Trophoblast cell (in vitro differentiated cells and primary cell): ENCODE results near the gene ASGR2.

Experiments used
- DNase-seq, 2 donors: peaks; one replicate each; pipeline ENCODE4 v3.0.0-alpha.2; 2016
- H2AFZ ChIP-seq: 2 replicates; pipeline ENCODE4 v1.6.1; 2013; ENCODE audit warnings: low read length, moderate library complexity, mild to moderate bottlenecking; ENCODE audit not compliant: insufficient read depth, poor library complexity
- H2AK5ac ChIP-seq: 2 replicates; pipeline ENCODE4 v1.6.1; 2013; ENCODE audit warnings: mild to moderate bottlenecking, low read length
- H2BK120ac ChIP-seq: 2 replicates; pipeline ENCODE4 v1.6.1; 2013; ENCODE audit warnings: low read length, mild to moderate bottlenecking, moderate library complexity; ENCODE audit not compliant: insufficient read depth, poor library complexity
- H2BK12ac ChIP-seq: 2 replicates; pipeline ENCODE4 v1.6.1; 2013; ENCODE audit warnings: mild to moderate bottlenecking, low read length, moderate library complexity
- H2BK5ac ChIP-seq: 2 replicates; pipeline ENCODE4 v1.6.1; 2013; ENCODE audit warnings: low read length, low read depth, moderate library complexity, mild to moderate bottlenecking; ENCODE audit not compliant: poor library complexity
- H3K14ac ChIP-seq: 2 replicates; pipeline ENCODE4 v1.6.1; 2013; ENCODE audit warnings: mild to moderate bottlenecking, low read length
- H3K18ac ChIP-seq: 2 replicates; pipeline ENCODE4 v1.6.1; 2013; ENCODE audit warnings: mild to moderate bottlenecking, low read length
- H3K23ac ChIP-seq: 2 replicates; pipeline ENCODE4 v1.6.1; 2013; ENCODE audit warnings: low read length
- H3K27ac ChIP-seq: 2 replicates; pipeline ENCODE4 v1.5.1; 2013; ENCODE audit warnings: low read depth, mild to moderate bottlenecking, inconsistent platforms, low read length, moderate library complexity
- H3K27me3 ChIP-seq: 2 replicates; pipeline ENCODE4 v1.6.1; 2013; ENCODE audit warnings: inconsistent platforms, mild to moderate bottlenecking, low read length, moderate library complexity; ENCODE audit not compliant: insufficient read depth
- H3K36me3 ChIP-seq, 2 experiments: 1 replicate in 1 of 2; 2 replicates in 1 of 2; pipeline ENCODE4 v1.6.1; 2013; ENCODE audit warnings: low read length in 2 of 2, mild to moderate bottlenecking in 2 of 2, moderate library complexity in 1 of 2; ENCODE audit not compliant: insufficient read depth in 2 of 2, control insufficient read depth in 1 of 2
- H3K4ac ChIP-seq: 2 replicates; pipeline ENCODE4 v1.6.1; 2013; ENCODE audit warnings: low read depth, mild to moderate bottlenecking, low read length, moderate library complexity
- H3K4me1 ChIP-seq, 2 experiments: 1 replicate in 1 of 2; 2 replicates in 1 of 2; pipeline ENCODE4 v1.6.1; 2013; ENCODE audit warnings: low read length in 2 of 2, mild to moderate bottlenecking in 2 of 2, moderate library complexity in 1 of 2; ENCODE audit not compliant: insufficient read depth in 2 of 2, control insufficient read depth in 1 of 2
- H3K4me2 ChIP-seq: 2 replicates; pipeline ENCODE4 v1.6.1; 2013; ENCODE audit warnings: inconsistent platforms, mild to moderate bottlenecking, low read length, moderate library complexity
- H3K4me3 ChIP-seq: 2 replicates; pipeline ENCODE4 v1.5.1; 2013; ENCODE audit warnings: mild to moderate bottlenecking, low read depth, low read length, inconsistent platforms
- H3K79me1 ChIP-seq: one replicate; pipeline ENCODE4 v1.6.1; 2013; ENCODE audit warnings: low read length
- H3K79me2 ChIP-seq: 2 replicates; pipeline ENCODE4 v1.6.1; 2013; ENCODE audit warnings: low read length, mild to moderate bottlenecking; ENCODE audit not compliant: control insufficient read depth, insufficient read depth, poor library complexity
- H3K9ac ChIP-seq: 2 replicates; pipeline ENCODE4 v1.6.1; 2013; ENCODE audit warnings: mild to moderate bottlenecking, low read length
- H3K9me3 ChIP-seq: 2 replicates; pipeline ENCODE4 v1.6.1; 2013; ENCODE audit warnings: low read depth, mild to moderate bottlenecking, control low read depth, inconsistent platforms, low read length; ENCODE audit not compliant: insufficient read depth
- H4K12ac ChIP-seq: 2 replicates; pipeline ENCODE4 v1.6.1; 2013; ENCODE audit warnings: low read depth, mild to moderate bottlenecking, low read length, moderate library complexity
- H4K8ac ChIP-seq: 2 replicates; pipeline ENCODE4 v1.6.1; 2013; ENCODE audit warnings: low read depth, mild to moderate bottlenecking, low read length, moderate library complexity
- H4K91ac ChIP-seq: one replicate; pipeline ENCODE4 v1.6.1; 2013; ENCODE audit warnings: low read depth, mild to moderate bottlenecking, low read length, moderate library complexity
- WGBS: extraction: QIAGEN DNeasy Blood & Tissue Kit; methylation state at CpG from one replicate; pipeline ENCODE4 v1.1.7; 2013; ENCODE audit warnings: missing lambda C conversion rate; ENCODE audit not compliant: insufficient read length, insufficient coverage; ENCODE audit errors: extremely low coverage; 5-methylcytosine and 5-hydroxymethylcytosine counted together

Gene ASGR2

GRCh38 chr17:7109461-7110322 lies 4.9 kb downstream of the ASGR2 start:
- Histone ChIP-seq H2BK12ac (no peak overlapping the region), H3K23ac (no peak overlapping the region), H3K18ac (no peak overlapping the region), H3K4ac (no peak overlapping the region), H3K14ac (no peak overlapping the region), H4K12ac (no peak overlapping the region), H3K36me3 (no peaks in the 10 kb centered on the region), H3K79me1 (no peaks in the 10 kb centered on the region), H2BK120ac (no peak overlapping the region), H3K27ac (no peak overlapping the region), H4K91ac (no peak overlapping the region), H2BK5ac (no peak overlapping the region), H3K4me2 (no peak overlapping the region), H3K4me3 (peak overlapping the region; percentile 26), H2AK5ac (no peak overlapping the region), H3K79me2 (no peaks in the 10 kb centered on the region), H3K27me3 (no peaks in the 10 kb centered on the region), H4K8ac (no peak overlapping the region), H3K9me3 (peaks cover 8% of the 10 kb centered on the region), H2AFZ (no peak overlapping the region), H3K9ac (no peak overlapping the region), H3K4me1 (no peaks in the 10 kb centered on the region)
- WGBS = no CpG with 5 or more reads among the region's 10 CpGs
- no peak for DNase-seq

DNA sequence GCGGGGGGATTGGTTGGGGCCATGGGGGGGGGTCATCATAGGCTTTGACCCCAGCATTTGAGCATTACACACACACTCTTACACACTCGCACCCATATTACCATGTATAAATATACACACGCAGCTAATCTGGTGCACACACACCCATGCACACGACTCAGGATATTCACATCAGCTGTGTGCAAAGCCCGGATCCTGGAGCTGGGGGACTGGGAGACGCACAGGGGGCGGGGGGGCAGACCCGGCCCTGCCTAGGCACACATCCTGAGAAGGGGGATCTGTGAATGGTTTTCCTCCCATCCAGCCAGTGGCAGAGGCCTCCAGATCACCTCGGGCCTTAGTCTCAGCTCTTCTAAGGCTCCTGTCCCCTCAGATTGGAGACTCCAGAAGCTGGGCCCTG lies 5.6 kb downstream of the ASGR2 start:
- H3K4me2 ChIP-seq = no peak overlapping the region
- H4K8ac ChIP-seq = no peak overlapping the region
- no peak overlapping the region for H3K27ac ChIP-seq
- WGBS = no CpG with 5 or more reads among the region's 9 CpGs
- no peak for DNase-seq
- peaks cover 8% of the 10 kb centered on the region for H3K9me3 ChIP-seq
- no peak overlapping the region for H2AK5ac ChIP-seq
- no peaks in the 10 kb centered on the region for H3K79me1 ChIP-seq
- no peak overlapping the region for H3K9ac ChIP-seq
- no peaks in the 10 kb centered on the region for H3K27me3 ChIP-seq
- no peak overlapping the region for H3K14ac ChIP-seq
- no peak overlapping the region for H2BK12ac ChIP-seq
- H2AFZ ChIP-seq = no peak overlapping the region
- no peak overlapping the region for H4K12ac ChIP-seq
- H3K18ac ChIP-seq = no peak overlapping the region
- no peak overlapping the region for H4K91ac ChIP-seq
- H2BK120ac ChIP-seq = no peak overlapping the region
- H3K4ac ChIP-seq = no peak overlapping the region
- no peak overlapping the region for H3K23ac ChIP-seq
- no peaks in the 10 kb centered on the region for H3K4me1 ChIP-seq
- no peaks in the 10 kb centered on the region for H3K79me2 ChIP-seq
- H3K36me3 ChIP-seq = no peaks in the 10 kb centered on the region
- no peak overlapping the region for H3K4me3 ChIP-seq
- no peak overlapping the region for H2BK5ac ChIP-seq

DNA sequence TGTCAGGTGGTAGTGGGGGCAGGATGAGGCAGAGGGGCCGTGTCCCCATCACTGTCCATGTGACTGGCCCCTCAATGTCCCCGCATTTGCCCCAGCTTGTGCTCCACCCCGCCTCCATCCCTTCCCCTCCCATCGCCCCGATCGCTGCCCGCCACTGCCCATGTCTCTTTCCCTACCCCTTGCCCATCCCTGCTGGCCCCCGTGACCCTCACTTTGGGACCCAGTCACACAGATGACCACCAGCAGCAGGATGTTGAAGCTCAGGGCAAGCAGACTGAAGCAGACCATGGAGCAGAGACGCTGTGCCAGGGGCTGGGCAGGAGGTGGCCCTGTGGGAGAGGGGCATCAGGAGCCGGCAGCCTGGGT lies 6.1 kb downstream of the ASGR2 start:
- H3K14ac ChIP-seq = no peak overlapping the region
- no peaks in the 10 kb centered on the region for H3K79me1 ChIP-seq
- WGBS = no CpG with 5 or more reads among the region's 10 CpGs
- H2AFZ ChIP-seq = no peak overlapping the region
- H3K4me1 ChIP-seq = no peaks in the 10 kb centered on the region
- no peak for DNase-seq
- no peak overlapping the region for H2BK120ac ChIP-seq
- no peak overlapping the region for H3K18ac ChIP-seq
- H3K79me2 ChIP-seq = no peaks in the 10 kb centered on the region
- H4K12ac ChIP-seq = no peak overlapping the region
- no peak overlapping the region for H3K23ac ChIP-seq
- H3K27me3 ChIP-seq = no peaks in the 10 kb centered on the region
- H4K91ac ChIP-seq = no peak overlapping the region
- no peak overlapping the region for H3K27ac ChIP-seq
- peaks cover 5% of the 10 kb centered on the region for H3K9me3 ChIP-seq
- no peaks in the 10 kb centered on the region for H3K36me3 ChIP-seq
- no peak overlapping the region for H2AK5ac ChIP-seq
- no peak overlapping the region for H2BK12ac ChIP-seq
- H3K4me3 ChIP-seq = no peak overlapping the region
- no peak overlapping the region for H3K4me2 ChIP-seq
- H4K8ac ChIP-seq = no peak overlapping the region
- no peak overlapping the region for H3K9ac ChIP-seq
- H3K4ac ChIP-seq = no peak overlapping the region
- H2BK5ac ChIP-seq = no peak overlapping the region

GRCh38 chr17:7107795-7108559 lies 6.6 kb downstream of the ASGR2 start:
- no peak overlapping the region for H4K91ac ChIP-seq
- H3K36me3 ChIP-seq = no peaks in the 10 kb centered on the region
- no peak overlapping the region for H2BK120ac ChIP-seq
- H3K4ac ChIP-seq = no peak overlapping the region
- H3K14ac ChIP-seq = no peak overlapping the region
- H2BK12ac ChIP-seq = no peak overlapping the region
- H3K4me2 ChIP-seq = no peak overlapping the region
- H3K4me3 ChIP-seq = no peak overlapping the region
- H2BK5ac ChIP-seq = no peak overlapping the region
- no CpG with 5 or more reads among the region's 32 CpGs for WGBS
- no peaks in the 10 kb centered on the region for H3K27me3 ChIP-seq
- no peak overlapping the region for H3K27ac ChIP-seq
- H3K79me1 ChIP-seq = no peaks in the 10 kb centered on the region
- H3K23ac ChIP-seq = no peak overlapping the region
- no peak overlapping the region for H4K8ac ChIP-seq
- no peak overlapping the region for H2AFZ ChIP-seq
- H3K79me2 ChIP-seq = no peaks in the 10 kb centered on the region
- H2AK5ac ChIP-seq = no peak overlapping the region
- no peak for DNase-seq
- H3K4me1 ChIP-seq = no peaks in the 10 kb centered on the region
- no peak overlapping the region for H3K18ac ChIP-seq
- H3K9ac ChIP-seq = no peak overlapping the region
- H4K12ac ChIP-seq = no peak overlapping the region
- peaks cover 3% of the 10 kb centered on the region for H3K9me3 ChIP-seq
